ENCODE measurements around the gene HUNK.
"Not testable (repeated sequence)": the region's sequence is repeated elsewhere in the genome, so short reads cannot be mapped to it uniquely, and the experiment has no call there.

Gene HUNK

DNA sequence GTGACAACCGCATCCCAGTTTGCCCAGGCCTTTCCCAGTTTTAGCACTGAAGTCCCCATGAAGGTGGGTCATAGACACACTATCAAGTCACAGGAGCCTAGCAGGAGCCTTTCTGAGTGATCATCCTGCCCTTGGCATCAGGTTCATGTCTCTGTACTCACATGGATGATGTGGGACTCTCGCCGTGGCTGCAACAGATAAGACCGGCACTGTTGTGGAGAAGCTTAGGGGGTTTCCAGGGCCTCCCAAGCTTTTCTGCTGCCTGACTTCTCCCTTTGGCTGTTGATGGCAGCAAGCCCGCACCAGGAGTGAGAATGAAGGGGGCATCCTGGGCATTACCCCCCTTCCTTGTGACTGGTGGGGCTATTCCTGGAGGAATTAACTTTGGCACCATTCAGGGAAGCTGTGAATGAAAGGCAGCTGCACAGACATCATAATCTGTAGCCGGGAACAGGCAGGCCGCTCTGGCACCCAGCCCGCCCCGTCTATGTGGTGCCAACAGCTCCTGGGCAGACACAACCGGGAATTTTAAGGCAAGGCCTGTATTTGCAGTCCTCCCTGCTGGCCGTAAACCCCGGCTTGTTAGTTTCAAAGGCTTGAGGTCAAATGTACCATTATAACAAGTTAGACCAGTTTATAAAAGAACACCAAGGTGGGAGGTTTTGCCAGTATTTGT is 148.6 kb downstream of the HUNK start:
- ChIA-PET POLR2A (ENCODE audit: low non-redundant PET) (no interaction called here), CTCF (no interaction called here)
- DNase-seq (ENCODE audit: low spot score) = no peak
- H3K27ac ChIP-seq = no peak overlapping the region
- TF ChIP-seq, protein P1, sequence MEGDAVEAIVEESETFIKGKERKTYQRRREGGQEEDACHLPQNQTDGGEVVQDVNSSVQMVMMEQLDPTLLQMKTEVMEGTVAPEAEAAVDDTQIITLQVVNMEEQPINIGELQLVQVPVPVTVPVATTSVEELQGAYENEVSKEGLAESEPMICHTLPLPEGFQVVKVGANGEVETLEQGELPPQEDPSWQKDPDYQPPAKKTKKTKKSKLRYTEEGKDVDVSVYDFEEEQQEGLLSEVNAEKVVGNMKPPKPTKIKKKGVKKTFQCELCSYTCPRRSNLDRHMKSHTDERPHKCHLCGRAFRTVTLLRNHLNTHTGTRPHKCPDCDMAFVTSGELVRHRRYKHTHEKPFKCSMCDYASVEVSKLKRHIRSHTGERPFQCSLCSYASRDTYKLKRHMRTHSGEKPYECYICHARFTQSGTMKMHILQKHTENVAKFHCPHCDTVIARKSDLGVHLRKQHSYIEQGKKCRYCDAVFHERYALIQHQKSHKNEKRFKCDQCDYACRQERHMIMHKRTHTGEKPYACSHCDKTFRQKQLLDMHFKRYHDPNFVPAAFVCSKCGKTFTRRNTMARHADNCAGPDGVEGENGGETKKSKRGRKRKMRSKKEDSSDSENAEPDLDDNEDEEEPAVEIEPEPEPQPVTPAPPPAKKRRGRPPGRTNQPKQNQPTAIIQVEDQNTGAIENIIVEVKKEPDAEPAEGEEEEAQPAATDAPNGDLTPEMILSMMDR (conservative IDR thresholded peaks at IDR 0.05; ENCODE audit: low read depth) = no peak

- no peak overlapping the region for H3K27ac ChIP-seq
- TF ChIP-seq, protein P1 (conservative IDR thresholded peaks at IDR 0.05; ENCODE audit: low read depth) = no peak
- CTCF ChIA-PET = no interaction called here
- DNase-seq (ENCODE audit: low spot score) = no peak
- POLR2A ChIA-PET (ENCODE audit: low non-redundant PET) = no interaction called here
These were observed 149.3 kb downstream of the HUNK start for GRCh38 chr21:32022146-32022545.

DNA sequence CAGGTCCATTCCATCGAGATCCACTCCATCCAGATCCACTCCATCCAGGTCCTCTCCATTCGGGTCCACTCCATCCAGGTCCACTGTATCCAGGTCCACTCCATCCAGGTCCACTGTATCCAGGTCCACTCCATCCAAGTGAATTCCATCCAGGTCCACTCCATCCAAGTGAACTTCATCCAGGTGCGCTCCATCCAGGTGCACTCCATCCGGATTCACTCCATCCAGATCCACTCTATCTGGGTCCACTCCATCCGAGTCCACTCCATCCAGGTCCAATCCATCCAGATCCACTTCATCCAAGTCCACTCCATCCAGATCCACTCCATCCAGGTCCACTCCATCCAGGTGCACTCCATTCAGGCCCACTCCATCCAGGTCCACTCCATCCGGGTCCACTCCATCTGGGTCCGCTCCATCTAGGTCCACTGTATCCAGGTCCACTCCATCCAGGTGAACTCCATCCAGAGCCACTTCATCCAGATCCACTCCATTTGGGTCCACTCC is 157.4 kb downstream of the HUNK start:
- TF ChIP-seq, protein P1 (conservative IDR thresholded peaks at IDR 0.05; ENCODE audit: low read depth) = no peak
- H3K27ac ChIP-seq = no peak overlapping the region
- ChIA-PET CTCF (no interaction called here), POLR2A (ENCODE audit: low non-redundant PET) (no interaction called here)
- DNase-seq (ENCODE audit: low spot score) = no peak

- TF ChIP-seq, protein P1 (conservative IDR thresholded peaks at IDR 0.05; ENCODE audit: low read depth) = no peak
- ChIA-PET CTCF (no interaction called here), POLR2A (ENCODE audit: low non-redundant PET) (no interaction called here)
- no peak overlapping the region for H3K27ac ChIP-seq
- no peak for DNase-seq (ENCODE audit: low spot score)
These were observed 162.0 kb downstream of the HUNK start for GRCh38 chr21:32034850-32035249.

- POLR2A ChIA-PET (ENCODE audit: low non-redundant PET) = no interaction called here
- no peak overlapping the region for H3K27ac ChIP-seq
- no peak for DNase-seq (ENCODE audit: low spot score)
- TF ChIP-seq, protein P1 (conservative IDR thresholded peaks at IDR 0.05; ENCODE audit: low read depth) = no peak
- CTCF ChIA-PET = no interaction called here
These were observed 162.8 kb downstream of the HUNK start for GRCh38 chr21:32035617-32036016.

- TF ChIP-seq, protein P1 (conservative IDR thresholded peaks at IDR 0.05; ENCODE audit: low read depth) = no peak
- ChIA-PET CTCF (no interaction called here), POLR2A (ENCODE audit: low non-redundant PET) (no interaction called here)
- DNase-seq (ENCODE audit: low spot score) = no peak
- H3K27ac ChIP-seq = no peak overlapping the region
These were observed 163.9 kb downstream of the HUNK start for GRCh38 chr21:32036756-32037155.

GRCh38 chr21:32038751-32039150 is 165.9 kb downstream of the HUNK start:
- DNase-seq (ENCODE audit: low spot score); POLR2A ChIA-PET (ENCODE audit: low non-redundant PET); H3K27ac ChIP-seq: not testable (repeated sequence)
- CTCF ChIA-PET = interaction anchor here (0.6 kb wide), 1 partner anchor 1853 kb away, joined by 4 read pairs; no protein-coding TSS in a partner anchor

Measured in RWPE1 (cell line).